IPS-NIHi11 (cell line): ENCODE data around the gene BNIP3.
A peak's percentile ranks its signal among the peaks of the same experiment; 100 is the strongest.
"Not testable (repeated sequence)": the region's sequence is repeated elsewhere in the genome, so short reads cannot be mapped to it uniquely, and the experiment has no call there.

Experiments used
- DNase-seq: peaks from one replicate; pipeline ENCODE4 v3.0.0; 2012; ENCODE audit warnings: mixed read lengths, low spot score

The BNIP3 gene

GRCh38 chr10:131929122-131929845 lies 52.4 kb downstream of the BNIP3 start:
- peak; percentile 35 for DNase-seq

GRCh38 chr10:131928248-131929095 lies 53.3 kb downstream of the BNIP3 start:
- no peak for DNase-seq

GRCh38 chr10:131926743-131927595 lies 54.8 kb downstream of the BNIP3 start:
- DNase-seq = no peak

- DNase-seq = no peak
Measured at GRCh38 chr10:131926253-131926652, 55.5 kb downstream of the BNIP3 start.

- DNase-seq = no peak
Measured at GRCh38 chr10:131925716-131926115, 56.0 kb downstream of the BNIP3 start.

- no peak for DNase-seq
Measured at GRCh38 chr10:131925011-131925649, 56.6 kb downstream of the BNIP3 start.

GRCh38 chr10:131923038-131923756 lies 58.5 kb downstream of the BNIP3 start:
- DNase-seq = no peak

- peak; percentile 61 for DNase-seq
Measured at GRCh38 chr10:131921184-131921583, 60.5 kb downstream of the BNIP3 start.

- no peak for DNase-seq
Measured at GRCh38 chr10:131920693-131921092, 61.0 kb downstream of the BNIP3 start.

GRCh38 chr10:131920151-131920550 lies 61.6 kb downstream of the BNIP3 start:
- no peak for DNase-seq

GRCh38 chr10:131919461-131919860 lies 62.3 kb downstream of the BNIP3 start:
- DNase-seq = not testable (repeated sequence)
